GM19328 (cell line): ENCODE data around the gene C13orf46.
"Not testable (repeated sequence)": the region's sequence is repeated elsewhere in the genome, so short reads cannot be mapped to it uniquely, and the experiment has no call there.

Experiments
- ATAC-seq: cut with Tn5 transposase; IDR thresholded peaks from one replicate; pipeline ENCODE4 v1.9.1; 2021; ENCODE audit warnings: mild to moderate bottlenecking, moderate library complexity; ENCODE audit not compliant: unreplicated experiment

Gene C13orf46

GRCh38 chr13:113914333-113915011 lies 59.4 kb downstream of the C13orf46 start:
- no peak for ATAC-seq

DNA sequence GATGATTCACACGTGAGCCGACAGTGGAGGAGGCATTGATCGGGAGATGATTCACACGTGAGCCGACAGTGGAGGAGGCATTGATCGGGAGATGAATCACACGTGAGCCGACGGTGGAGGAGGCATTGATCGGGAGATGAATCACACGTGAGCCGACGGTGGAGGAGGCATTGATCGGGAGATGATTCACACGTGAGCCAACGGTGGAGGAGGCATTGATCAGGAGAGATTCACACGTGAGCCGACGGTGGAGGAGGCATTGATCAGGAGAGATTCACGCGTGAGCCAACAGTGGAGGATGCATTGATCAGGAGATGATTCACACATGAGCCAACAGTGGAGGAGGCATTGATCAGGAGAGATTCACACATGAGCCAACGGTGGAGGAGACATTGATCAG lies 60.0 kb downstream of the C13orf46 start:
- not testable (repeated sequence) for ATAC-seq

DNA sequence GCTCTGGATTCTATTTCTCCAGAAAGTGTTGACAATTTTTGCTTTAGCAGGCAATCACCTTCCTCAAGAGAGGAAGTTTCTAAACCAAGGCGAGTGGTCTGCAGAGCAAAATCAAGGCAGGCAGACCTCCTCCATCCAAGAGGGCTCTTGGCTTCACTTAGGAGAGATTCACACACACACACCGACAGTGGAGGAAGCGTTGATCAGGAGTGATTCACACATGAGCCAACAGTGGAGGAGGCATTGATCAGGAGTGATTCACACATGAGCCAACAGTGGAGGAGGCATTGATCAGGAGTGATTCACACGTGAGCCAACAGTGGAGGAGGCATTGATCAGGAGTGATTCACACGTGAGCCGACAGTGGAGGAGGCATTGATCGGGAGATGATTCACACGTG lies 60.5 kb downstream of the C13orf46 start:
- ATAC-seq: not testable (repeated sequence)

DNA sequence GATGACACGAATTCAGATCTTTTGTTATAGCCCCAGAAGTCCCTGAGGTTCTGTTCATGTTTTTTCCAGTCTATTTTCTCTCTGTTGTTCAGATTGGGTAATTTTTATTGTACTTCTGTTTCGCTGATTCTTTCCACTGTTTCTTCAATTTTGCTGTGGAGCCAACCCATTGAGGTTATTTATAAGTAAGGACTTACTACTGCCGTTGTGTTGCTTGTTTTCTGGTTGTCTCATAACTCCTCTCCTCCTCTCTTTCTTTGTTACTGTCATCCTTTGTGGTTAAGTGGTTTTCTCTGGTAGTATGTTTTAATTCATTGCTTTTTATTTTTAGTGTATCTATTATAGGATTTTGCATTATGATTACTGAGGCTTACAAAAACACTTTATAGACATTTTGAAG lies 61.3 kb downstream of the C13orf46 start:
- no peak for ATAC-seq

GRCh38 chr13:113907635-113908617 lies 66.0 kb downstream of the C13orf46 start:
- ATAC-seq: no peak

- ATAC-seq: no peak
These were observed 67.3 kb downstream of the C13orf46 start for GRCh38 chr13:113906571-113906970.

DNA sequence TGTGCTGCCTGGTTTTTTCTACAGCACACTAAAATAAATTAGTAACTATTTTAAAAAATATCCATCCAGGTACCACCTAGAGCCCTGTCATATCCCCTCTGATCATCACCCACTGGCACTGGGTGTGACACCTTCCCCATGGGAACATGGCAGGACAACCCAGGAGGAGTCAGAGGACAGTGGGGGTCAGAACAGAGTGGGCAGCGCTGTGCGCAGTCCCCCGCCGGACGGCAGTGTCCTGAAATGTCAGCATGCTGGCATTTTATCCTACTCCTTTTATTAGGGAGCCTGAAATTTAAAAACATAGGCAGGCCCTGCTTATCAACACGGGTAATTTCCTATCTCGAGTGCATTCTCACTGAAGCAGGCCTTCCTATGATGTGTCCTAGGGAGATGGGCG lies 67.9 kb downstream of the C13orf46 start:
- no peak for ATAC-seq

GRCh38 chr13:113905018-113905417 lies 68.9 kb downstream of the C13orf46 start:
- ATAC-seq: no peak

- no peak for ATAC-seq
These were observed 69.5 kb downstream of the C13orf46 start for GRCh38 chr13:113904411-113904810.

DNA sequence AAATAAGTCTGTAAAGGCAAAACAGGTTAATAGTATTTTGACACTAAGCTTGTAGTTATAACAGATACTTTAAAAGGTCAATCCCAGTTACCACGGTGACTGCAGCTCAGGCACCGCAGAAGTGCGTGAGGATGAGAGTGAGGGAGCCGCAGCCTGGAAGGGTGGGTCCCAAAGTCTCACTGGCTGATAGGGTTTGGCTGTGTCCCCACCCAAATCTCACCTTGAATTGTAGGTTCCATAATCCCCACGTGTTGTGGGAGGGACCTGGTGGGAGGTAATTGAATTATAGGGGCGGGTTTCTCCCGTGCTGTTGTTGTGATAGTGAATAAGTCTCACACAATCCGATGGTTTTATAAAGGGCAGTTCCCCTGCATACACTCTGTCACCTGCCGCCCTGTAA lies 70.0 kb downstream of the C13orf46 start:
- no peak for ATAC-seq
